Left cardiac atrium (tissue), 4 donors: Measurements from ENCODE around the gene WNT7B. TPM values are rescaled to one million over a fixed set of nuclear protein-coding genes. Genes with fewer than 3 reads are reported as not detected.
A peak's percentile ranks its signal among the peaks of the same experiment; 100 is the strongest.

Experiments
- ATAC-seq, 2 donors: fragments of 200-7000 bp; cut with Tn5 transposase; one replicate each; pipeline ENCODE4 v1.9.1; 2020; ENCODE audit warnings: mild to moderate bottlenecking in 2 of 2, moderate library complexity in 2 of 2
- DNase-seq: peaks from one replicate; pipeline ENCODE4 v3.0.0-alpha.2; 2020
- intact Hi-C, 2 donors: fragments of 100-400 bp; cut with DNase I; formaldehyde crosslinking; loops; one replicate each; pipeline versions ENCODE4 v1.14.1 to v1.15.1; 2022 to 2023
- total RNA-seq, 2 donors: library from RNA; stranded (reverse); fragmentation: NEBNext Ultra II Directional; extraction: Animal tissue kit (Norgen Biotek cat#: 25700); gene quantifications; one replicate each; pipeline ENCODE4 v1.2.1, GENCODE V29; 2021
- donor health status: DM: no; HTN: yes; CAD: no.
- donor health status: DM: no; HTN: yes; CAD: no; lungs with severe emphysema.
- donor health status: DM: yes; HTN: yes; CAD: no.
- donor health status: Dilated cardiomyopathy.

WNT7B gene
- total RNA-seq, 2 donors from 2014 or later = not detected

DNA sequence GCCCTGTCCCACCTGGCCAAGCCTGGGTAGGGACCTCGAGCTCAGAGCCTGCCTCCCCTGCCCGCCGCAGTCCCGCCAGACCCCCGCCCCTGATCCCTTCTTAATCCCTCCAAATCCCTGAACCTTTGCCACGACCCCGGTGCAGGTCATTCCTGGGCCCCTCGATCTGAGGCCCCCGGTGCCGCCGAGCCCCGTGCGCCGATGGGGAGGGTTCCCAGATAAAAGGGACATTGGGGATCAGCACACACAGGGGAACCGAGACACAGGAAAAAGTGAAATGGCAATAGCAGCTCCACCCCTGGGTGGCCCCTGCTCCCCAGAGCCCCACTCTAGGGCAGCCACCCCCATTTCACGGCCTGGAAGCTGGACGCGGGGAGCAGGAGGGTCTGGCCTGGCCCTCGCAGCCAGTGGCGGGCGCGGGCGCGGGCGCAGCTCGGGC lies 1.3 kb upstream of the WNT7B start:
- ATAC-seq = no peak
- DNase-seq = no peak
- intact Hi-C loops = no loop called here

DNA sequence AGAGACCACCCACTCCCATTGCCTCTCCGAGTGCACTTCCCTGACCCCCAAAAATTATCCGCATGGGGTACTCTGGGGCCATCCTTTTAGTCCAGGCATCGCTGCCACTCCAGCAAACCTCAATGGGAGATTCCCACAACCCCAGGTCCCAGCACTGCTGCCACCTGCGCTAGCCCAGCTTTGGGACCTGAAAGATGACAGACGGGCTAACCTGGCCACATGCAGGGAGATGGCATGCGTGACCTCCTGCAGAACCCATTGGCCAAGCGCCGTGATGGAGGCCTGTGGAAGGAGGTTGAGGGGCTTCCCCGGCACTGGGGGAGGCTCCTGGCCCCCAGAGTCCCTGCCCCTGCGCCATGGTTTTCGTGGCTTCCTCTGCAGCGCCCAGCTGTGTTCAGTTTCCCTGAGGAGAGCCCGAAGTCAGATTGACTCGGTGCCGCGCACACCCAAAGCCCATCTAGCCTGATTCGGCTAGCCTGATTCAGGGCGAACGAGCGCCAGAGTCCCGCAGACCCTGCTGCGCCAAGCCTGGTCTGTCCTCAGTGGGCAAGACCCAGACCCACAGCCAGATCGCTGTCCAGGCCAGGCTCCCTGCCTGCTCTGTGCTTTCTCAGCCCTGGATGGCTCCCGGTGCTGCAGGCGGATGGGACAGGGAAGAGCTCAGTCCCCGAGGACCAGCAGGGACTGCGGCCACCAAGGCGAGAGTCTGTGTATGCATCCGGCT lies 751 bp upstream of the WNT7B start:
- intact Hi-C loops = no loop called here
- ATAC-seq (peak; percentile 11 to 13), DNase-seq (no peak)

DNA sequence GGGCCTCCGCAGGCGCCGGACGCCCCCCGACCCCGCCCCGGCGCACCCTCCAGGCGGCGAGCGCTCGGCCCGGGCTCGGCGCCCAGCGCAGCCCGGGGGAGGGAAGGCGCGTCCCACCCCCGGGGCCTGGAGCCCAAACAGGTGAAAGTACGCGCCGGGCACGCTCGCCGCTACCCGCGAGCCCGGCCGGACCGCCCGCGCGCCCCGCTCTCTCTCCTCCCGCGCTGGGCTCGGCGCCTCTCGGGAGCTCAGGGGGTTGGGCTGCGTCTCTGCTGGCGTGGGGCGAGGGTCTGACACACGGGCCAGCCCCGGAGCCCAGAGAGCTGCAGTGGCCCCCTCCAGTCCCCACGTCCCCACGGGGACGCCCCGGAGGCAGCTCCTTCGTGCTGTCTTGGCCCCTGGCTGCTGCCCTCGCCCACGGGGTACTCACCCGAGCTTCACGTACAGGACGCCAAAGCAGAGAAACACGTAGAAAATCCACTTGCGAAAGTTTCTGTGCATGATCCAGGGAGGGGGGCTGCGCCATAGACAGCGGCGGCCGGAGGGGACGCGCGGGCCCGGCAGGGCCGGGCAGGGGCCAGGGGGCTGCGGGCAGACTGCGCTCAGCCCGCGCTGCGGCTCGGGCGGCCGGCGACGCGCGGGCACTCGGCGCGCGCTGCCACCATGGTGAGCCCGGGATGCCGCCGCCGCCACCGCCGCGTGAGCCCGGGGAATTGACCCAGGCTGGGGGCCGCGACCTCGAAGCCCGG lies 534 bp downstream of the WNT7B start:
- ATAC-seq = no peak
- no peak for DNase-seq
- intact Hi-C loops = no loop called here

DNA sequence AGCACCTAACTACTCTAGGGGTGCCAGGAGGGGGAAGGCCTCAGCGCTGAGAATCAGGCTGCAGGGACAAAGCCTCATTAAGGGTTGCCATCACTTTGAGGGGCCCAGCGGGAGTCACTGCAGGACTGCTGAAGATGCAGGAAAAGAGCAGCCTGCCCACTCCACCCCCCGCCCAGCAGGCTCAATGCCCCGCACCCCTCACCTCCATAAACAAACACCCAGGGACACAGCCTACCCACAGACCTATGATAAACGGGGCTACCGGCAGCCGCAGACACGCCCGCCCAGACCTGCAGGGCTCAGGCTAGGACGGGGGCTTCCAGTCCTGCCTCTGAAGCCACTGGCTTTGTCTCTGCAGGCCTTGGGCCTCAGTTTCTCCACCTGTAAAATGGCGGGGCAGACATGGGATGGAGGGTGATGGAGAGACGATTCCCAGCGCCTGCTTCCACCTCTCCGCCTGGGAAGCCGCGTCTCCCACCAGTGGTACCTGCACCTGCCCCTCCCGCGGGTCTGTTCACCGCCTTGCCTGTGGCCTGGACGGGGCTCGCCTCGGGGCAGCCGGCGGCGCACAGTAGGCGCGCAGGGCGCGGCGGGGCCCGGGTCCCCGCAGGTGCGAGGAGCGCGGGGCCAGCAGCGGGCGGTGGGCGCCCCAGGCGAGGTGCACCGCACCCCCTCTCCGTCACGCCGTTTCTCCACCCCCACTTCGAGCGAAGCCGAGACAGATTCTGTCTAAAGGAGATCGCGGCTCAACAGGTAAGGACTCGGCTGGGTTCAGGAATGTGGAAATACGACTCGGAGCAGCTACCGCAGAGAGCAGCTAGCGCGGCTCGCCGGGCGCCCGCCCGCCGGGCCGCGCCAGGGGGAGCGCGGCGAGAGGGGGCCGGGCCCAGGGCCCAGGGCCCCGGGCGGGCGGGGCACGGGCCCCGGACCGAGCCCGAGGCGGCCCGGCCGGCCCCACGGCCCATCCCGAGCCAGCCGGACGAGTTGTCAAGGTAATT lies 1.5 kb downstream of the WNT7B start:
- ATAC-seq (no peak), DNase-seq (no peak)
- intact Hi-C loops = loop anchor here in 1 of 2 donors (2.0 kb wide), 2 partner anchors 111 to 397 kb away; no protein-coding TSS in a partner anchor

DNA sequence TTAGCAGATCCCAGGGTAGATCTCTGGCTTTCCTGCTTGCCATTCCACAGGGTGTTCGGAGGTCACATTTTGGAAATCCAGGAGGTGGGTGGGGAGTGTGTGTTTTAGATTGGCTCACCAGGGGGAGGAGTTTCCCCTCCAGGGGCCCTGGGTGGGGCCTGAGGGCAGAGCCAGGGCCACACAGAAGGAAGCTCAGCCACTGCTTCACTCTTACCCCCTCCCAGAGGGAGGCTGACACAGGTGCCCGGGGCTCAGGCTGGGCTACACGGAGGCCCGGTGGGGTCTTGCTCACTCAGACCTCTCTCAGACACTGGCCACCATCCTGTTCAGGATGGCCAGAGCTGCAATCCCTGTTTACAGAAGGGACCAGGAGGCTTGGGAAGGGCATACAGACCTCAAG lies 2.5 kb downstream of the WNT7B start:
- intact Hi-C loops = loop anchor here in 1 of 2 donors (2.0 kb wide), 2 partner anchors 110 to 396 kb away; no protein-coding TSS in a partner anchor
- DNase-seq (no peak), ATAC-seq (no peak)

DNA sequence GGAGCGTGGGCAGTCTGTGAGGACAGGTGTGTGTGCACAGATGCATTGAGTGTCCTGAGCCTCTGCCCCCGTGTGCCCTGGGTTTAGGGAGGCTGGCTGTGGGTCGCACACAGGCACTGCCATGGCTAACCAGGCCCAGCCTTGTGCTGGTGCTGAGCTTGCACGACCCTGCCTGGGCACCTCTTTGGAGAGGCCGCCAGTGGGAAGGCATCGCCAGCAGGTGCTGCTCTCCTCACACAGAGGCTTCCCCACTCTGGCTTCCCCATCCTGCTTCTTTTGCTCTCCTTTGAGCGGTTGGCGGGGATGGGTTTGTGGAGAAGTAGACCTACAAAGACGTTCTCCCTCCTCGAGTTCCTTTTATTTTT lies 4.1 kb downstream of the WNT7B start:
- DNase-seq = no peak
- no peak for ATAC-seq
- intact Hi-C loops = no loop called here

DNA sequence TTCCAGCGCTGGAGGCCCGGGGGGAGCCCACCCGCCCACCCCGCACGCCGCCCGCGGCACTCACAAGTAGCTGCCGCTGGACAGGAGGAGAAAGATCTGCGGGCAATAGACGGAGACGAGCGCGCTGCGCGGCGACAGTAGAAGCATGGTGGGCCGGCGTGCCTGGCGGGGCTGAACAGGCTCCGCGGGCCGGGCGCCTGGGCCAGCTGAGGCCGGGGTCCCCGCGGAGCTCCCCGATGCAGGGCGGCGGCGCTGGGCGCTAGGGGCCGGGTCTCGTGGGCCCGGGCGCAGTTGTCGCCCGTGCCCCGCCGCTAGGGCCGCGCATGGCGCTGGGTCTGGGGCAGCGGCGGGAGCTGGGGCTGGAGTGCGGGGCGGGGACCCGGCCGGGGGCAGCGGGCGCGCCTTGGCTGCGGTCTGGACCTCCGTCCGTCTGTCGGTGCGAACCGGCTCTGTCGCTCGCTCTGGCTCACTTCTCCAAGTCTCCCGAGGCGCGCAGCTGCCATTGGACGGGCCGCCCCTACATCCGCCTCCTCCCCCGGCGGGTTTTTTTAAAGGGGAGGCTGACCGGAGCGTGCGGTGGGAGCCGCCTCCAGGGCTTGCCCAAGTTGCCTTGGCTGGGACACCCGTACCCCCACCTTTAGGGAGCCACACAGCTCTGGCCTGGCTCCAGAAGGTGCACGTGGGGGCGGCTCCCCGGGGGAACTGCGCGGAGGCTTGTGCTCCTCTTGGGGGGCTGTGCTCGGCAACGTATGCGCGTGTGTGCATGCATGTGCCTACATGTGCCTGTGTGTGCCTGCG lies 4.7 kb downstream of the WNT7B start:
- DNase-seq (no peak), ATAC-seq (no peak)
- intact Hi-C loops = no loop called here

DNA sequence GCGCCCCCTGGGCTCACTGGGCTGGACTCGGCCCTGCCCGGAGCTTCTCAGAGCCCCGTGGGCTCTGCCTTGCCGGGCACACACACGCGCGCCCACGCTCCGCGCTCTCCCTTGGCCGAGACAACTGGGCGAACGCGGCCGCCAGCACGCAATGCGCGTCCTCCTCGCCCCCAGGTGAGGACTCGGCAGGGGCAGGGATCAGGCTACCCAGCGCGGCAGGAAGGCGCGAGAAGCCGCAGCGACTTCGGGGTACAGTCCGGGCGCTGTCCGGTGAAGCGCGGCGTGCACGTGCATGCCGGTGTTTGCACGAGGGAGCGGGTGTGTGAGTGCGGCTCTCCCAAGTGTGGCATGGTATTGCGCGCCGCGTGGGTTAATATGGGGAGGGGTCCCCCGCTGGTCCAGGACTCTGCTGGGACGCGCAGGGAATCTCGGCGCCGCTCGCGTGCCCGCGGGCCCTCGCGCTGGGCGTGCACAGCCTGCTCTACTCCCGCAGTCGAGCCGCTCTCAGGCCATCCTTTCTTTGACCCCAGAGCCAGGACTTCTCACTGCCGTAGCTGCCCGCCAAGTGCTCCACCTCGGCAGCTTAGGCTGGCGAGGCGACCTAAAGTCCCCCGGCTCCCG lies 5.4 kb downstream of the WNT7B start:
- ATAC-seq (no peak), DNase-seq (no peak)
- intact Hi-C loops = no loop called here

DNA sequence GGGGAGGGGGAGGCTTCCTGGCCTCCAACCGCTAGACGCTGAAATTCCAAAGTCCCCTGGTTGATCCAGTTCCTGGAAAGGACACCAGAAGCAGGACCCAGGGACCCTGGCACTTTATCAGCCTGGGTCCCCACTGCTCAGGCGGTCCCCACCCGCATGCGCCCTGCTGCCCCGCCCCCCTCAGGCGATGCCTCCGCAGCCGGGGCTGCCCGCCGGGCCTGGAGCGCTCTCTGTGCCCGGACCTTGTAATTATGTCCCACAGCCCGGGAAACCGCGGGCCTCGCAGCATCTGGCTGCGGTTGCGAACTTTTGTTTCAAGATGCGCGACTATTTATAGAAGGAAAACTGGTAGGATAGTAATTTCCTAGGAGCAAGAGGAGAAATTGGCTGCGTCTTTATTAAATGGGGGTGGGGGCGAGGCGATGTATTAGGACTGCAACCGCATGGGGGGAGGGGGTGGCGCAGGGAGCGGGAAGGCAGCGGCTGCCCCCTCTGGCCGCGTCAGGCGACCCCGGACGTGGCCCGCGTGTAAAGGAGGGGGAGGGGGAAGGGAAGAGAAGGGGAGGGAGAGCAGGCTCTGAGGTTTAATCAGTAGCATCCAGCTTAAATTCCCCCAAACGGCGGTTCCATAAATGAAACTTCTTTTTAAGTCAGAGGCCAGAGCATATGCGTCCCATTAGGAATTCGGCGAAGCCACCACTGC lies 6.1 kb downstream of the WNT7B start:
- DNase-seq (no peak), ATAC-seq (no peak)
- intact Hi-C loops = no loop called here

DNA sequence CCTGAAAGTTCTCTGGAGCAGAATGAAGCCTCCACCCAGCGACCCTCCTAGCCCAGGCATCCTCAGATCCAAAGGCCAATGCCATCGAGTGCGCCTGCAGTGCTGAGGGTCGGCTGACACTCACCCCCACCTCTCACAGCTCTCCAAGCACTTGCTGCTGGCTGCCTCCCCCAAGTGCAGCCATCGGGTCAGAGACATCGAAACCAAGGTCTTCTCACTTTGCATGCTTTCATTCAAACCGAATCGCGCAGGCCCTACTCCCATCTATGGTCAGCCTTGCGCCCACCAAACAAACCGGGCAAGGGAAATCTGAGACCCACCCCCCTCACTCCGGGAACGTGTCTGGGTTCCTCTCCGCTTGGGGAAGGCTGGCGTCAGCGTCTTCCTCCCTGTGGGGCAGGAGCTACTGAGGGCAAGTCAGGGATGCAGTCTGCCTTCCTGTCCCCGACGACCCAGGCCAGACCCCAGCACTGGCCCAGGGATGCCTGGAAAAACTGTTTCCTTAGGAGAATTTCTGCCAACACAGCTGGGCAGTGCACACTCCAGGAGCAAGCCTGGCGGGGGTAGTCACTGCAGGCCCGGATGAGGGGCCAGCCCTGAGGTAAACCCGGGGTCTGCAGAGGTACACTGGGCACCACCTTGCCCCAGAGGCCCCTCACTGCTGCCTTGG lies 7.0 kb downstream of the WNT7B start:
- DNase-seq (no peak), ATAC-seq (no peak)
- intact Hi-C loops = no loop called here

DNA sequence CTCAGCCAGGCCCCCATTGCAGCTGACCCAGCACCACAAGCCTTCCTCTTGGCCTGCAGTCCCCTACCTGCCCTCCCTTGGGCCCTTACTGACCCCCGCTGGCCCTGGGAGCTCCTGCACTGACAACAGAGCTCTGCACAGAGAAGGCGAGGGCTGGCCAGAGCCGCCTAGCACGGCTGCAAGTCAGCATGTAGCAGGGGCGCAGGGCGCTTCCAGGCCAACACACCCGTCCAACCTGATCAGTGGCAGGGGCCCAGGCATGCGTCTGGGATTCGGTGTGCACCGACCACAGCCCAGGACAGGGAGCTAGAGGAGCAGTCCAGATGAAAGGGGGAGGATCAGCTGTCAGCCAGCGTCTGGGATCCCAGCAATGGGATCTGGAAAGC lies 7.6 kb downstream of the WNT7B start:
- intact Hi-C loops = no loop called here
- ATAC-seq (no peak), DNase-seq (no peak)

DNA sequence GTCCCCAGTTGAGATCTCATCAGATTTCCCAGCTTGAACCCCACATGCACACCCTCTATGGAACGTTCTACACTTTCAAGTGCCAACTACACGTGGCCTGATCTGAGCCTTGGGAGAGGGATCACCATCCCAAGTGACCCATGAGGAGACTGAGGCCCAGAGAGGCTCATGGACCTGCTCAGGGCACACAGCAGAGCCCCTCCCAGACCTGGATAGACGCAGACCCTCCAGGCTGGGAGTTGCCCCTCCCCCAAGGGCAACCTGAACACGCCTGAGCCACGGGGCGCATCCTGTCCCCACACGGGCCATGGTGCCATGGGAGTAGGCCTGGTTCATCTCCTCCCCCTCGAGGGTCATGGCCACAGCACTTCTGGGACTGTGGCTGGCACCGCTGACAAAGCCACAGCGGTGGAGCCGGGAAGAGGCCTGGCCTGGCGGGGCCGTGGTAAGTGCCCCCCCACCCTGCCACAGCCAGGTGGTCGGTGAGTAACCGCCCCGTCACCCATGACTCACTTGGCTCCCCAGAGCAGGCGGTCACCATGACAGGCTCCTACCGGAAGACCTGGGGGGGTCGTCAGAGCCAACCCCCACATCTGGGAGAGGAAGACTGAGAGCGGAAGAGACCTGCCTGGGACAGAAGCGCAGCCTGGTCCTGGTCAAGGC lies 8.1 kb downstream of the WNT7B start:
- DNase-seq (no peak), ATAC-seq (no peak)
- intact Hi-C loops = no loop called here

DNA sequence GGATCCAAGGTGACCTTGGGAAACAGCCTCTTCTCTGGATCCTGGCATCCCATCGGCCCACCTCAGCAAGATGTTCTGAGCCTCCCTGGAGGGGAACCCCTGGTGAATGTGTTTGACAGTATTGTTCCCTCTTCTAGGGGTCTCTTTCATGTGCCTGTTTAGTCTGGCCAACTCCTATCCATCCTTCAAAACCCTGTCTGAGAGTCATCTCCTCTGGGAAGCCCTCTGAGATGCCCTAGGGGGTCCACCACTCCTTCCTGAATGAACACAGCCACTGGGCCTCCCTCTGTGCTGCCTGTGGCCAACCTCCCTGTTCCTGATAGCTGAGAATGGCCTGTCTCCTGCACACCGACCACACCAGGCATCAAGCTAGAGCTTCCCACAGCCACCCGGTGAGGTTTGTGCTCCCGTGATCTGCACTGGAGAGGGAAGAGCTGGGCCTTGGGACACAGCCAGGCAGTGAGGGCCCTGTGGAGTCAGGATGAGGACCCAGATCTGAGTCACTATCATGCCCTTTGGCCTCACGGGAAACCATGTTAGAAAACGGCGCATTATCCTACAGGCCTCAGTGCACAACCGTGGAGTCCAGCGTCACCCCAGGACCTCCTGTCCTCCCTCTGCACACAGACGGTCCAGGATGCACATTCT lies 8.8 kb downstream of the WNT7B start:
- DNase-seq (no peak), ATAC-seq (no peak)
- intact Hi-C loops = no loop called here

DNA sequence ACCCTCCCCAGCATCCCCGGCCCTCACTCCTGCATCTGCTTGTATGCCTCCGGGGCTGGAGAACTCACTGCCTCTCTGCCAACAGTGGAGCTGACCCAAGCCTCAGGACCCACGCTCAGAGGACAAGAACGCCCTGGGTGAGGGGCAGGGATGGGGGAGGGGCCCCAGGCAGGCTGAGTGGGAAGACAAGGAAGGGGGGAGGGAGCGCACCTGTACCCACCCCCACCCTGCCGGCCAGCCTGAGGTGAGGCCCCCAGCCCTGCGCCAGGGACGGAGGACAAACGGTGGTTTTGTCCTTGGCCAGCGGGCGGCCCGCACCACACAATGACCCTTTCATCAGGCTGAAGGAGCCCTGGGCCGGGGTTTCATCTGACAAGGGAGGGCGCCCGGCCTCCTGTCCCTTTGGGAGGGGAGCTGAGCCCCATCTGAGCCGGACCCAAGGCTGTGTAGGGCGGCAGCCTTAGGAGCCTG lies 10.0 kb downstream of the WNT7B start:
- ATAC-seq = no peak
- DNase-seq = no peak
- intact Hi-C loops = no loop called here

DNA sequence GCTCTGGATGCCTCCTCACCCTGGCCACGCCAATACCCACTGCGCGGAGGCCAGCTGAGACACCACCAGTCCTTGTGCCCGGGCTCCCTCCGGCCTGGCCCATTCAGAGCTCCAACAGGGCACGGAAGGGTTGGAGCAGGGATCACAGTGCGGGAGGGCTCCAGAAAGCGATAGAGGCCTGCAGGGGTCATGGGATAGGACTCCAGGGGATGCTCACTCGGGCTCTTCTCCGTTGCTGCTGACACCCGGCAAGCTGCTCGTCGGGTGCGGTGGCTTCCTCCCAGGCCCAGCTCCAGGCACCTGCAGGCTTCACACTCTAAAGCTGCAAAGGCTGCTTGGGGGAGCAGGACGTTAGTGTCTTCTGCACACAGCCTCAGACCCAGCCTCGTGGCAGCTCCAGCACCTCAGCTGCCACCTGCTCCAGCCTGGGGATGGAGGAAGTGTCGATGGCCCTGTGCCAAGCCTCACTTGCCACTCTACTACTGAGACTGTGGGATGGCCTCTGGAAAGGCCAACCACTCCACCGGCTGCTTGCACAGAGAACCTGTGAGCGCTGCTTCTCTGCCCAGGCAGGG lies 10.6 kb downstream of the WNT7B start:
- intact Hi-C loops = no loop called here
- ATAC-seq = no peak
- no peak for DNase-seq

DNA sequence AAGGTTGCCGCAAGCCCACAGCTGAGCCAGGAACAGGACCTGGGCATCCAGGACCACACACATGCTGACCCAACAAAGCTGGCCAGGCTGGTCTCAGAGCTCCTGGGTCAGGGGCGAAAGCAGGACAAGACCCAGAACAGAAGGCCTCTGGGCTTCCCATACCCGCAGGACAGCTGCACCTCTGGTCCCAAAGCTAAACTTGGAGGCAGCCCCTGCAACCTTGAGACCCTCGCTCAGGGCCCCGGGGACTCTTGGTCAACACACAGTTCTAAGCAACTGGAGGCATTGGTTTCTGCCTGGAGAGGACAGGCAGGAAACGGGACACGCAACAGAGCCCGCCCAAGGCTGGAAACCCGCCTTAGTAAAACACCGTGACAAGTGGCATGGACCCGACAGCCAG lies 11.4 kb downstream of the WNT7B start:
- DNase-seq = no peak
- intact Hi-C loops = no loop called here
- no peak for ATAC-seq
